Nucleus accumbens (tissue), 56 donors: ENCODE measurements around the gene TROAP.
"Not testable (repeated sequence)": the region's sequence is repeated elsewhere in the genome, so short reads cannot be mapped to it uniquely, and the experiment has no call there.

ENCODE experiments used
- DNase-seq, 56 donors: peaks; one replicate each; lab custom pipeline; 2025; lab: John Stamatoyannopoulos, UW

TROAP gene

GRCh38 chr12:49294086-49294803 is 28.8 kb upstream of the TROAP start:
- DNase-seq, result no peak

DNA sequence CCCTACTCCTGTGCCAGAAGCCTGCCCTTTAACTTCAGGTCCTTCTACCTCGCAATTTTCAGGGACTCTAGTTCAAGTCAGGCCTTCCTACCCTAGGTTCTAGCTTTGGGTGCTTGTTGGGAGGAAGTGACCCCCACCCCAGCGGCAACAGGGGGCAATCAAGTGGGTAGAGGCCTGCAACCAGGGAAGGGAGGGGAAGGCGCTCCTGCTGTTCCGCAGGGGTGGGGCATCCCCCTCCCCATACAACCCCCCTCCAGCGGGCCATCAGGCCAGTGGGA is 28.3 kb upstream of the TROAP start:
- no peak for DNase-seq

DNA sequence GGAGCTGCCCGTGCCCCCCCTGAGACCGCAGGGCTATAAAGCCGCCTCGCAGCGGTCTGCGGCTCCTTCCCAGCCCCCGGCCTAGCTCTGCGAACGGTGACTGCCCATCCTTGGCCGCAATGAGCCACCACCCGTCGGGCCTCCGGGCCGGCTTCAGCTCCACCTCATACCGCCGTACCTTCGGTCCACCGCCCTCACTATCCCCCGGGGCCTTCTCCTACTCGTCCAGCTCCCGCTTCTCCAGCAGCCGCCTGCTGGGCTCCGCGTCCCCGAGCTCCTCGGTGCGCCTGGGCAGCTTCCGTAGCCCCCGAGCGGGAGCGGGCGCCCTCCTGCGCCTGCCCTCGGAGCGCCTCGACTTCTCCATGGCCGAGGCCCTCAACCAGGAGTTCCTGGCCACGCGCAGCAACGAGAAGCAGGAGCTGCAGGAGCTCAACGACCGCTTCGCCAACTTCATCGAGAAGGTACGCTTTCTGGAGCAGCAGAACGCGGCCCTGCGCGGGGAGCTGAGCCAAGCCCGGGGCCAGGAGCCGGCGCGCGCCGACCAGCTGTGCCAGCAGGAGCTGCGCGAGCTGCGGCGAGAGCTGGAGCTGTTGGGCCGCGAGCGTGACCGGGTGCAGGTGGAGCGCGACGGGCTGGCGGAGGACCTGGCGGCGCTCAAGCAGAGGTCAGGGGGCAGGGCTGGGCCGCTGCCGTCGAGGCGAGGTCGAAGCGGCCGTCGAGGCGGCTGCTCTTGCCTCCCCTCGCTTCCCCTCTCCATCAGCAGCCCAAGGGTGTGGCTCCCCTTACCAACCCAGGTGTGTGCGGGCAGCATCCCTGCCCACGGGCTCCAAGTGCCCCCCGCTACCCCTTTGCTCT is 27.7 kb upstream of the TROAP start, which contains the start of gene PRPH:
Gene PRPH, plus strand, starts transcription at position 66 of the 855 bp plus-strand sequence. Its CDS starts 54 bp downstream, at position 120.
- no peak for DNase-seq

DNA sequence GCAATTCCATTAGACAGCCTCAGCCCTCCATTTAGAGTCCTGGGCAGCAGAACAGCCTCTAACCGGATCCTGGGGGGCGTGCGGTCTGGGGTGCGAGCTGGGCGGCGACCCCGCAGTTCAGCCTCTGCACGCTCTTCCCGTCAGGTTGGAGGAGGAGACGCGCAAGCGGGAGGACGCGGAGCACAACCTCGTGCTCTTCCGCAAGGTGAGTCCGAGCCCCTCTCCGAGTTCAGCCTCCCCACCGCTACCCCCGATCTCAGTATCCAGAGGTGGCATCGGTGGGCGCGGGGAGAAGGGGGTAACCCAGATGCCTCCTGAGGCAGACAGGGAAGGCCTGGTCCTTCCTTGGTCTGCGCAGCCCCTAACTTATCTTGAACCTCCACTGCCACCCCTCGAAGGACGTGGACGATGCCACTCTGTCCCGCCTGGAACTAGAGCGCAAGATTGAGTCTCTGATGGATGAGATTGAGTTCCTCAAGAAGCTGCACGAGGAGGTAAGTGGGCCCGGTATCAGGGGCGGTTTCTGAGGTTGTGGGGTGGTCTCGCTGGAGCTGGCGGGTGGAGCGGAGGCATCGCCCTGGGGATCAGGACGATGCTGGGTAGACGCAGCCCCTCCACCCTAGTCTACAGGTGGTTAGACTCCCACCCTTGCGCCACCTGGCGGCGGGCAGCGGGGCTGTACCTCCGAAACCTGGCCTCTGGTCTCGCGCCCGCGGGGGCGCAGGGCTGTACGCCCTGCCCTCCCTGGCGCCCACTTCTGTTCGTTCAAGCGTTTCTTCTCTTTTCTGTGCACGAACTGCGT is 26.8 kb upstream of the TROAP start:
- peak in 2 of 56 donors; percentile 15 to 24 for DNase-seq

DNA sequence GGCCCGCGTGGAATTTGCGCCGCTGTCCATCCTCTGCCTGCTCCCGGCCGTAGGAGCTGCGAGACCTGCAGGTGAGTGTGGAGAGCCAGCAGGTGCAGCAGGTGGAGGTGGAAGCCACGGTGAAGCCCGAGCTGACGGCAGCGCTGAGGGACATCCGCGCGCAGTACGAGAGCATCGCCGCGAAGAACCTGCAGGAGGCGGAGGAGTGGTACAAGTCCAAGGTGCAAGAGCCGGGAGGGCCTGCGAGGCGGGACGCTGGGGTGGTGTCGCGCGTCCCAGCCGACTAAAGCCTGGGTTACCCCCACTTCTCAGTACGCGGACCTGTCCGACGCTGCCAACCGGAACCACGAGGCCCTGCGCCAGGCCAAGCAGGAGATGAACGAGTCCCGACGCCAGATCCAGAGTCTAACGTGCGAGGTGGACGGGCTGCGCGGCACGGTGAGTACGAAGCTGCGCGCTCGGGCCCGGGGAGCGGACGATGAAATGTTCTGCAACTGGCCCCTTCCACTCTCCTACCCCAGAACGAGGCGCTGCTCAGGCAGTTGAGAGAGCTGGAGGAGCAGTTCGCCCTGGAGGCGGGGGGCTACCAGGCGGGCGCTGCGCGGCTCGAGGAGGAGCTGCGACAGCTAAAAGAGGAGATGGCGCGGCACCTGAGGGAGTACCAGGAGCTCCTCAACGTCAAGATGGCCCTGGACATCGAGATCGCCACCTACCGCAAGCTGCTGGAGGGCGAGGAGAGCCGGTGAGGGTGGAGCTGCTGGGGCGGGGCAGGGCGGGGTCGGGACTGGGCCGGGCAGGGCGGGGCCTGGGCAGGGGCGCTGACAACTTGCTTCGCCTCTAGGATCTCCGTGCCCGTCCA is 26.0 kb upstream of the TROAP start:
- no peak for DNase-seq

DNA sequence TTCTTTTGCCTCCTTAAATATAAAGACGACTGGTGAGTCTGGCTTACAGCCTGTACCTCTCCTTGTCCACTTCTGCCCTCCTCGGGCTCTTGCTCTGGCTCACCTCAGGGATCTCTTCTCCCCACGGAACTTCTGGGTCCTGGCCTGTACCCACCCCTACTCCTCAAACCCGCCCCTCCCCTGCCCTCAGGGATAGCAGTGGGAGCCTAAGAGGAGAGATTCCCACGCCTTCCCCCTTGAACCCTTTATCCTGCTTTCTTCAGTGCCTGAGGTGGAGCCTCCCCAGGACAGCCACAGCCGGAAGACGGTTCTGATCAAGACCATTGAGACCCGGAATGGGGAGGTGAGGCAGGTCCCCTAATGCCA is 25.4 kb upstream of the TROAP start:
- DNase-seq, result no peak

- no peak for DNase-seq
These were observed 24.9 kb upstream of the TROAP start for GRCh38 chr12:49298160-49298559.

GRCh38 chr12:49301760-49302159 is 21.3 kb upstream of the TROAP start:
- DNase-seq, result no peak

DNA sequence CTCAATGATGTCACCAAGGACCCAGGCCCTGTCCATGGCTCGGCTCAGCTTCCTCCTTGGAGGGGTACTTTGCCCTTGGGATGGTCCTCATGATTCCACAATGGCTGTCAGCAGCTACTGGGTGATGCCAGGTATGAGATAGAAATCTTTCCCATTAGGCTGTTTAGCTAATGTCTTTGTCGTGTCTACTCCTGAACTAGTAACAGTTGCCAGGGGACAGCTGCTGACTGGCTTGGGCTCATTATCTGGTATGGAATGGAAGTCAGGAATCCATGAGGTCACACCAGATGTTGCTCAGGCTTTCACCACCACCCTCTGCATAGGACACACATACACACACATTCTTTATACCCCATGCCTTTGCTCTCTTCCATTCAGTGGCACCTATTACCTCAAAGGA is 18.9 kb upstream of the TROAP start:
- DNase-seq, result no peak

DNA sequence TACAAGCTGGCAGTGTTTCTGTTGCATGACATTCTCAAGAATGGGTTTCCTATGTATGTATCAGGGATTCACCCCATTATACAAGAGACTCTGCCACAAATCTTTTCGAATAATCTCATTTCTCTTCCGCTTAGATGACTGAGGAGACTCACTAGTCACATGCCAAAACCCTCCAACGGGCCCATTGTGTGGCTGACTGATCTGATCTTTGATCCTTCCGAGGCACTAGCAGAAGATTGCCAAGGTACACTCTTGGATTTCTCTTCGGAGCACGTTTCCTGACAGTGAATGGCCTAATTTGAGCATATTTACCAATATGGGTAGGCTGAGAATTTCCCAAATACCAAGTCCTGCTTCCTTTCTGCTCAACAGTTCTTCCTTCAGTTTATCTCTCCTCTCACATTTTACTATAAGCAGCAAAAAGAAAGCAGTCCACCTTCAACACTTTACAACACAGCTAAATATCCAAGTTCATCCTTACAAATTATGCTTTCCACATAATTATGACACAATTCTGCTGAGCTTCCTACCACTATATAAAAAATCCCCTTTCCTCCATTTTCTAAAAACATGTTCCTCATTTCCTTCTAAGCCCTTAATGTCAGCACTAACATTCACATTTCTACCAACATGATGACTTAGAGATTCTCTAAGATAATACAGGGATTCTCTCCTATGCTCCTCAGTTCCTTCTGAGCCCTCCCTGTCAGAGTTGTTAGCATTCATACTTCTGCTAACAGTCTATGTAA is 17.1 kb upstream of the TROAP start:
- DNase-seq, result no peak

- DNase-seq, result no peak
These were observed 13.7 kb upstream of the TROAP start for GRCh38 chr12:49309386-49309785.

- not testable (repeated sequence) for DNase-seq
These were observed 12.5 kb upstream of the TROAP start for GRCh38 chr12:49310451-49311000.

DNA sequence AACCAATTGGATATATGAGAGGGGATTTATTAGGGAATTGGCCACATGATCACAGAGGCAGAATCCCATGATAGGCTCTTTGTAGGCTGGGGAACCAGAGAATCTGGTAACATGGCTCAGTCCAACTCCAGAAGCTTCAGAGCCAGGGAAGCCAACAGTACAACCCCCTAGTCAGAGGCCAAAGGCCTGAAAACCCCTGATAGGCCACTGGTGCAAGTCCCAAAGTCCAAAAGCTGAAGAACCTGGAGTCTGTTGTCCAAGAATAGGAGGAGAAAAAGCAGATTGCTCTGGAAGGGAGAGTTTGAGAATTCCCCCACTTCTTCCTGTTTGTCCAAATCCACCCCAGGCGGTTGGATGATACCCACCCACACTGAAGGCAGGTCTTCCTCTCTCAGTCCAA is 8.2 kb upstream of the TROAP start:
- DNase-seq, result no peak

DNA sequence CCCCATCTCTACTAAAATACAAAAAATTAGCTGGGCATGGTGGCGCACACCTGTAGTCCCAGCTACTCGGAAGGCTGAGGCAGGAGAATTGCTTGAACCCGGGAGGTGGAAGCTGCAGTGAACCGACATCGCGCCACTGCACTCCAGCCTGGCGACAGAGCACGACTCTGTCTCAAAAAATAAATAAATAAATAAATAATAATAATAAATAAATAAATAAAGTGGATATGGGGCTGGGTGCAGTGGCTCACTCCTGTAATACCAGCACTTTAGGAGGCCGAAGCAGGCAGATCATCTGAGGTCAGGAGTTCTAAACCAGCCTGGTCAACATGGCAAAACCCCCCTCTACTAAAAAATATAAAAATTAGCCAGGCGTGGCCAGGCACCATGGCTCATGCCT is 5.9 kb upstream of the TROAP start:
- DNase-seq, result not testable (repeated sequence)

DNA sequence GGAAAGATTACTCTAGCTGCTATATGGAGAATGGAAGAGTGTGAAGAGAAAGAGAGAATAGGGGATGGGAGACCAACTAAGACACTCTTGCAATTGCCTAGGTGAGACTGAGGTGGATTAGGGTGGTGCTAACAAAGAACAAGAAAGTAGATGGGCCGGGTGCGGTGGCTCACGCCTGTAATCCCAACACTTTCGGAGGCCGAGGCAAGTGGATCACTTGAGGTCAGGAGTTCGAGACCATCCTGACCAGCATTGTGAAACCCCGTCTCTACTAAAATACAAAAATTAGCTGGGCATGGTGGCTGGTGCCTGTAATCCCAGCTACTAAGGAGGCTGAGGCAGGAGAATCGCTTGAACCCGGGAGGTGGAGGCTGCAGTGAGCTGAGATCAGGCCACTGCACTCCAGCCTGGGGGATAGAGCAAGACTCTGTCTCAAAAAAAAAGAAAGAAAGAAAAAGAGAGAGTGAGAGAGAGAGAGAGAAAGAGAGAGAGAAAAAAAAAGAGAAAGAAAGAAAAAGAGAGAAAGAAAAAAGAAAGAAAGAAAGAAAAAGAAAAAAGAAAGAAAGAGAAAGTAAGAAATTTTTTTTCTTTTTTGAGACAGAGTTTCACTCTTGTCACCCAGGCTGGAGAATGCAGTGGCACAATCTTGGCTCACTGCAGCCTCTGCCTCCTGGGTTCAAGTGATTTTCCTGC is 2.5 kb upstream of the TROAP start:
- not testable (repeated sequence) for DNase-seq

- no peak for DNase-seq
These were observed 718 bp upstream of the TROAP start for GRCh38 chr12:49322367-49322707.

DNA sequence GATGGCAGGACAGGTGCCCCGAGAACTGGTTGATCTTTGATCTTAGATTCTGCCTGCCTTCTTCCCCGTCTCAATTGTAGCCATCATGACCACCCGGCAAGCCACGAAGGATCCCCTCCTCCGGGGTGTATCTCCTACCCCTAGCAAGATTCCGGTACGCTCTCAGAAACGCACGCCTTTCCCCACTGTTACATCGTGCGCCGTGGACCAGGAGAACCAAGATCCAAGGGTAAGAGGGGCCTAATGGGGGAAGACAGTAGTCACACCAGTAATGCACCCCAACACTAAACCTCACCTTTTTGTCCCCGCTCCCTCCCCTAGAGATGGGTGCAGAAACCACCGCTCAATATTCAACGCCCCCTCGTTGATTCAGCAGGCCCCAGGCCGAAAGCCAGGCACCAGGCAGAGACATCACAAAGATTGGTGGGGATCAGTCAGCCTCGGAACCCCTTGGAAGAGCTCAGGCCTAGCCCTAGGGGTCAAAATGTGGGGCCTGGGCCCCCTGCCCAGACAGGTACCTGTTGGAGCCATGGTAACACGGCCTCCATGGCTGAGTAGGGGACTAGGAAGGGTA is 556 bp downstream of the TROAP start:
- no peak for DNase-seq

DNA sequence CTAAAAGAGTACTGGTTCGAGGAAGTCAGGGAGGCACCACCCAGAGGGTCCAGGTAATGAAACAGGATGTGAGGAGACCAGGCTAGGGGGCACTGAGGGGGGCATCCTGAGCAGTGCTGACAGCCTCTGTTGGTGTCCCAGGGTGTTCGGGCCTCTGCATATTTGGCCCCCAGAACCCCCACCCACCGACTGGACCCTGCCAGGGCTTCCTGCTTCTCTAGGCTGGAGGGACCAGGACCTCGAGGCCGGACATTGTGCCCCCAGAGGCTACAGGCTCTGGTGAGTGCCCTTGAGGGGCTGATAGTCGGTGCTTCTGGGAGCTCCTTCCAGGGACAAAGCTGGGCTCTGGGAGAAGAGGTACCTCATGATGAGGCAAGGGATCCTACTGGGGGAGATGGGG is 2.6 kb downstream of the TROAP start:
- DNase-seq, result no peak
